ENCODE measurements around the gene HOXD4. TPM values are rescaled to one million over a fixed set of nuclear protein-coding genes. Genes with fewer than 3 reads are reported as not detected.

Gene HOXD4
- total RNA-seq, 2 experiments from 2014 or later: not detected

DNA sequence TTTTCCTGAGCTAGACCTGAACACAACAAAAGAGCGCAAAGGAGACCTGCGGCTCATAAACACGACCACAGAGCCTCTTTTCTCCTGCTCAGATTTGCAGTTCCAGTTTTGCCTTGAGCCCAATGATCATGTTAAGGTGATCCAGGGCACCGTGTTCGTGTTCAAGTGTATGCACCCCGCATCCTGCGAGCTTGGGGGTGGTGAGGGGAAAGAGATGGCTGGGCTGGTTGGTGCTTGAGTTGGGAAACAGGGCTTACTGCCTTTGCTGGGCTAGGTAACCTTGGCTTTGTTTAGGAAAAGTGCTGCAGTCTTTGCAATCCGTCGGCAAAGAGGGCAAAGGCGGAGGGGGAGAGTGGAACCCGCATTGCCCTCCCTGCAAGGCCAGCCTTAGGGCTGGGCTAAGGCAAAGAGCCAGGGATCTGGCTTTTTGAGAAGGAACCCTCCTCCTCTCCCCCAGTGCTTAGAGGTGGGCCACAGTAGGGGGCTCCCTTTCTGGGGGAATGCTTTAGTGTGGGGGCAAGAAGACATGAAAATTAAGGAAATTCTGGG lies 33.5 kb upstream of the HOXD4 start:
- Mint-ChIP-seq H3K27me3 (peaks cover 93% of the 10 kb centered on the region), H3K9me3 (ENCODE audit: low read depth) (peaks cover 1% of the 10 kb centered on the region), H3K36me3 (no peaks in the 10 kb centered on the region), H3K27ac (no peak overlapping the region), H3K4me3 (no peak overlapping the region), H3K4me1 (peaks cover 4% of the 10 kb centered on the region)
- DNase-seq: no peak
- CTCF ChIA-PET: no interaction called here
- ATAC-seq: no peak

GRCh38 chr2:176118601-176119339 lies 32.6 kb upstream of the HOXD4 start:
- H3K4me1 Mint-ChIP-seq: peaks cover 4% of the 10 kb centered on the region
- no peak overlapping the region for H3K4me3 Mint-ChIP-seq
- CTCF ChIA-PET: no interaction called here
- H3K9me3 Mint-ChIP-seq (ENCODE audit: low read depth): peaks cover 1% of the 10 kb centered on the region
- DNase-seq (no peak), ATAC-seq (no peak)
- H3K27ac Mint-ChIP-seq: no peak overlapping the region
- no peaks in the 10 kb centered on the region for H3K36me3 Mint-ChIP-seq
- H3K27me3 Mint-ChIP-seq: peaks cover 91% of the 10 kb centered on the region

- Mint-ChIP-seq H3K27ac (no peak overlapping the region), H3K9me3 (ENCODE audit: low read depth) (peaks cover 1% of the 10 kb centered on the region), H3K36me3 (no peaks in the 10 kb centered on the region), H3K27me3 (peaks cover 91% of the 10 kb centered on the region), H3K4me1 (peaks cover 4% of the 10 kb centered on the region), H3K4me3 (no peak overlapping the region)
- DNase-seq (no peak), ATAC-seq (no peak)
- CTCF ChIA-PET: interaction anchor here (0.6 to 1.5 kb wide), 4 partner anchors 9 to 25 kb away, joined by 3 to 7 read pairs (median 3); partner anchors contain the start of gene HOXD8
These were observed 30.8 kb upstream of the HOXD4 start for GRCh38 chr2:176120364-176121189.

DNA sequence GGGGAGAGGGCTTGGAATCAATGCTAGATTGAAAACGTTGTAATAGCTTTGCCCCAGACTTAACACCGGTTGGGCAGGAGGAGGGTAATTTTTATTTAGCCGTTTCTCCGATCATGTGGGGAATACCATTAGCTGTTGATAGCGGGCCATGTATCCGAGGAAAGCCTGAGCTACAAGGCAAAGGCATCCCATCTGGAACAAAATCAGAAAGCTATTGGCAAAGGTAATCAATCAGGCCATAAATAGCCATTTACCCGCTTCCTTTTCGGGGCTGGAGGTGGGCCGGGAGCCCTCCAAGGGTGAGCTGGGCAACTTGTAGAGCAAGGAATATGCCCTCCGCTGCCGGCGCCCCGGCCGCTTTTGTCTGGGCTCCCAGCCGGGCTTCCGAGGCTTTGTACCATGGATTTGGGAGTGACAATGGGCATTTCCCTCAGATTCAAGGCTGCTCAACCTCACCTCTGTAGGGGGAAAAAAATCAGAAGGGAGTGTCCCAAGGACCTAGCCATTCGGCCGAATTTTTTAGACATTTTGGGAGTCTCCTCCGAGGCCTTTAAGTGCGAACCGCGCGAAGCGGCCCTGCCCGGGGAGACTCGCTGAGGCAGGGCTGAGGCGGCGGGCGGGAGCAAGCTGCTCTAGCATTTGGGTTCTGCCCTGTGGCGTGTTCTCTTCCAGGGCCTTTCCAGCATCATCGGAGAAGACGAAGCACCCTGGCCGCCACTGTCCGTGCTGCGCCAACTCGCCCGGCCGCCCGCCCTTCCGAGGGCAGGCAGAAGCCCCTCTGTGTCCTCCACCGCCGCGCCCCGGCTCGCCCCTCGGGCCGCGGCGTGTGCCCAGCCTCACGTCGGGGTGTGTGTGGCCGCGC lies 29.9 kb upstream of the HOXD4 start:
- ATAC-seq (no peak), DNase-seq (no peak)
- H3K36me3 Mint-ChIP-seq: no peaks in the 10 kb centered on the region
- CTCF ChIA-PET: interaction anchor here (1.0 to 1.1 kb wide), 2 partner anchors 8 to 1028 kb away, joined by 3 read pairs; partner anchors contain the start of gene HOXD8
- H3K27ac Mint-ChIP-seq: no peak overlapping the region
- H3K4me1 Mint-ChIP-seq: peaks cover 4% of the 10 kb centered on the region
- H3K9me3 Mint-ChIP-seq (ENCODE audit: low read depth): peaks cover 1% of the 10 kb centered on the region
- no peak overlapping the region for H3K4me3 Mint-ChIP-seq
- peaks cover 91% of the 10 kb centered on the region for H3K27me3 Mint-ChIP-seq

DNA sequence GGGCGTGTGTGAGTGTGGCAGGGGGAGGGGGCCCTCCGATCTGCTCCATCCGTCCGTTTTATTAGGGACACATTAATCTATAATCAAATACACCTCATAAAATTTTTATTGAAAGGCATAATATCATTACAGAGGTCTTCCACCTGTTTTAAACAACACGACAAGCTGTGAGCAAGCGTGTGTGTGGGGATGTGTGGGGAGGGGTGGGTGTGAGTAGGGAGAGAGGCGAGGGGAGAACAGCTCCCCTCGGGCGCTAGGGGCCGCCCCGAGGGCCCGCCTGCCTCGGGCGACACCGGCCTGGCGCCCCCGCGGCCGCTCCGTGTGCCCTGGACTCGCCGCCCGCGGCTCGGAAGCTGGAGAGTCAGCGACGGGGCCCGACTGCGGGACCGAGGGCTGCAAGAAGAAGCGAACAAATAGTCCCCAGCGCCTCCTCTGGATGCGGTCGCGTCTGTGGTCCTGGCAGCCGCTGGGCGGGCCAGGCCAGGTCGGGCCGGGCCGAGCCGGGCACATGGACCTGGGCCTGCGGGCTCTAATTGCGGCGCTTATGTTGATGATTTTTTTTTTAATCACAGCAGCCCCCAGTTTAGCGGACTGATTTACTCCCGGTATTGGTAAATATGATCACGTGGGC lies 29.2 kb upstream of the HOXD4 start:
- Mint-ChIP-seq H3K27me3 (peaks cover 91% of the 10 kb centered on the region), H3K27ac (no peak overlapping the region), H3K36me3 (no peaks in the 10 kb centered on the region), H3K4me1 (peaks cover 4% of the 10 kb centered on the region), H3K4me3 (no peak overlapping the region), H3K9me3 (ENCODE audit: low read depth) (peaks cover 1% of the 10 kb centered on the region)
- no peak for ATAC-seq
- no peak for DNase-seq
- CTCF ChIA-PET: interaction anchor here (1.0 kb wide), 1 partner anchor 1027 kb away, joined by 3 read pairs; no protein-coding TSS in a partner anchor

- H3K9me3 Mint-ChIP-seq (ENCODE audit: low read depth): peaks cover 1% of the 10 kb centered on the region
- H3K27me3 Mint-ChIP-seq: peaks cover 91% of the 10 kb centered on the region
- no peaks in the 10 kb centered on the region for H3K36me3 Mint-ChIP-seq
- H3K27ac Mint-ChIP-seq: peak within 1 kb of the TSS; percentile 27
- CTCF ChIA-PET: interaction anchor here (1.0 kb wide), 1 partner anchor 1026 kb away, joined by 3 read pairs; no protein-coding TSS in a partner anchor
- ATAC-seq (no peak), DNase-seq (no peak)
- peaks cover 4% of the 10 kb centered on the region for H3K4me1 Mint-ChIP-seq
- no peak within 1 kb of the TSS for H3K4me3 Mint-ChIP-seq
These were observed 28.5 kb upstream of the HOXD4 start, which contains the start of gene HOXD9 for GRCh38 chr2:176122683-176123410. TSS of gene HOXD9 (plus strand) at chr2:176122719. CDS start at chr2:176122769, 50 bp downstream.

DNA sequence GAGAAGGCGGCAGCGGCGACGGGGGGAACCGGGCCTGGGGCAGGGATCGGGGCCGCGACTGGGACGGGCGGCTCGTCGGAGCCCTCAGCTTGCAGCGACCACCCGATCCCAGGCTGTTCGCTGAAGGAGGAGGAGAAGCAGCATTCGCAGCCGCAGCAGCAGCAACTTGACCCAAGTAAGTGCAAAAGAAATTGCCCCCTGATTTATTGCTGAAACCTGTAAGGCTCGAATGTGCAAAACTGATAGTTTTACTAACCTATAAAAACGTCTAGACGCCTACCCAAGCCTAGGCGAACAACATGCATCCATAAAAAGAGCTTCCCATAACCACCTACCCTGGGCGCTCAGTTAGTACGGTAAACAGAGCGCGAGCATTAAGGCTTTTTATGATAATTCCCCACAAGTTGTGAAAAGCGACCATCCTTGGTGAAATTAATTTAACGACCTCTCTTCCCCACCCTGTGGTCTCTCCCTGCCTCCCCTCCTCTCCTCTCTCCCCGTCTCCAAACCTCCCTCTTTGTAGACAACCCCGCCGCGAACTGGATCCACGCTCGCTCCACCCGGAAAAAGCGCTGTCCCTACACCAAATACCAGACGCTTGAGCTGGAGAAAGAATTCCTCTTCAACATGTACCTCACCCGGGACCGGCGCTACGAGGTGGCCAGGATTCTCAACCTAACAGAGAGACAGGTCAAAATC lies 27.8 kb upstream of the HOXD4 start:
- H3K27ac Mint-ChIP-seq: peak overlapping the region; percentile 27
- H3K4me3 Mint-ChIP-seq: no peak overlapping the region
- DNase-seq (no peak), ATAC-seq (no peak)
- peaks cover 91% of the 10 kb centered on the region for H3K27me3 Mint-ChIP-seq
- peaks cover 3% of the 10 kb centered on the region for H3K36me3 Mint-ChIP-seq
- H3K9me3 Mint-ChIP-seq (ENCODE audit: low read depth): peaks cover 1% of the 10 kb centered on the region
- peaks cover 5% of the 10 kb centered on the region for H3K4me1 Mint-ChIP-seq
- CTCF ChIA-PET: no interaction called here

DNA sequence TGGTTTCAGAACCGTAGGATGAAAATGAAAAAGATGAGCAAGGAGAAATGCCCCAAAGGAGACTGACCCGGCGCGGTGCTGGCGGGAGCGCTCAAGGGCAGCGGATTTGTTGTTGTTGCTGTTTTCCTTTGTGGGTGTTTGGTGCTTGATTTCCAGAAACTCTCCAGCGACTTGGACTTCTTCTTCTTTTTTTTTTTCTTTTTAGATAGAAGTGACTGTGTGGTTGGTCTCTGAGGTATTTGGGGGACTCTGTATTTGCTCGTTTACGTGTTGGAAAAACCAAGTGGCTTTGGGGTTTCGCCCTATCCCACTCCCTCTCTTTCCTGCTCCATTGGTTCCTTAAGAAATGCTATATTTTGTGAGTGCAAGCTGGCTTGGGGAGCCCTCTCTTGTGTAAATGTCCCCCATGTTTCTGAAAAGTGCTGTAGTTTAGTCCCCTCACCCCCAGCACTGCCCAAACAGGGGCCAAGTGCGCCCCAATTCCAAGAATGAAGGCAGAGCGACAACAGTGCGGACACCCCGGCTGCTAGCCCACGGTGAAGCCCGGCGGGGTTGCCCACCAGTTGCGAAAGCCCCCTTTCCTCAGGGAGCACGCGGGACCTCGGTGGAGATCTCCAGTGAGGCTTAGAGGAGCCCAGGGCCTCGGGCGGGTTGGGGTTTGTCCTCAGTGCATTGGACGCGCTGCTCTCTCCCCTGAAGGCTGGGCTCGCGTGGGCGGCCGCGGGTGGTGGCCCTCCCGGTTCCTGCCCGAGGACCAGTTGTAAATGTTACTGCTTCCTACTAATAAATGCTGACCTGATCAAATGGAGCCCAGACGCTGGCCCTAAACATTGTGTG lies 27.0 kb upstream of the HOXD4 start:
- no peak for ATAC-seq
- H3K36me3 Mint-ChIP-seq: peaks cover 4% of the 10 kb centered on the region
- CTCF ChIA-PET: interaction anchor here (3.1 kb wide), 1 partner anchor 1023 kb away, joined by 28 read pairs; no protein-coding TSS in a partner anchor
- H3K9me3 Mint-ChIP-seq (ENCODE audit: low read depth): no peaks in the 10 kb centered on the region
- no peak for DNase-seq
- H3K4me3 Mint-ChIP-seq: no peak overlapping the region
- H3K4me1 Mint-ChIP-seq: peaks cover 2% of the 10 kb centered on the region
- H3K27ac Mint-ChIP-seq: no peak overlapping the region
- H3K27me3 Mint-ChIP-seq: peaks cover 92% of the 10 kb centered on the region

DNA sequence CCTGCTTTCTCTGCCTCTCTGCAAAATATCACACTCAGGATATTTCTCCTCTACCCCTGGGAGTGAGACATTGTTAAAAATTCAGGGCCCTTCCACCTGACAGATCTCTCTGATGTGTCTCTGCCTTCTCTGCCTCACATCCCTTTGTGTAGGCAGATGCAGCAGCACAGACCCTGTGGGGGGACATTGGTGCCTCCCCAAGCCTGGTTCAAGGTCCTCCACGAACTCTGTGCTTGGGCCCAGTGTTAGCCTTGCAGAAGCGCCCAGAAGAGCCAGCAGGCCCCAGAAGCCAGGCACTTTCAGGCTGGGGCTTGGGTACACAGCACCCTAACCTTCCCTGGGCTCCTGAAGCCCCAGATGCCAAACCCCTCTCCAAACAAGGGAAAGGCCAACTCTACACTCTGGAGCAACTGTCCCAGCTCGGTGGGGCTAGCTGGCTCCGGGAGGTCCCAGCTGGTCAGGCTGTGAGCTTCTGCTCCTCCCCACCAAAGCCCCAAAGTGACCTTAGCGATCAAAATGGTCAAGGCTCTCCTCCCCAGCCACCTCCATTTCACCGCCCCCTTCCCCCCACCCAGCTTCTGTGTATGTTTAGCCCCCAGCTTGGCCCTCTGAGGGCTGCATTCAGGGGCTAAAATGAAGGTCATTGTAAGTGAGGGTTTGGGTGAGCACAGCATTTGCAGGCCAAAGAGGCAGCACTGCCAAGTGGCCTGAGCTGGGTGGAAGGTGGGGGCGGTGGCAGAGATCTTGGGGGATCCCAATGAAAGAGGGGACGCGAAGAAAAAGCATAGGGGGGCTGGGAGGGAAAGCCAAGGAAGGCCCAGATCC lies 26.2 kb upstream of the HOXD4 start:
- CTCF ChIA-PET: interaction anchor here (1.0 to 3.4 kb wide), 7 partner anchors 15 to 1023 kb away, joined by 3 to 32 read pairs (median 5); no protein-coding TSS in a partner anchor
- Mint-ChIP-seq H3K9me3 (ENCODE audit: low read depth) (no peaks in the 10 kb centered on the region), H3K36me3 (peaks cover 4% of the 10 kb centered on the region), H3K27ac (no peak overlapping the region), H3K27me3 (peaks cover 87% of the 10 kb centered on the region), H3K4me1 (peaks cover 2% of the 10 kb centered on the region), H3K4me3 (no peak overlapping the region)
- ATAC-seq: no peak
- DNase-seq: no peak

DNA sequence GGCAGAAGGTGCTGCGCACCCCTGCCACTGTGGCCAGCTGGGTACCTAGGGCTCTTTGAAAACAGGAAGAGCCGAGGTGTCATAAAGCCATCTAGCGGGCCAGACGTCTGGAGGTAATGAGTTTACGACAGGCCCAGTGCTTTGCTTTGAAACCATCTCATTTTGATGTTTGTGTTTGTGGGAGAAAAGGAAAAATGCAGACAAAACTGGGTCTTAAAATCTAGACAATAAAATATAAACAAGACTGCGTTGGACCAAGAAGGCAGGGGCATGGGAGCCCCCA lies 25.6 kb upstream of the HOXD4 start:
- peaks cover 84% of the 10 kb centered on the region for H3K27me3 Mint-ChIP-seq
- H3K36me3 Mint-ChIP-seq: peaks cover 4% of the 10 kb centered on the region
- DNase-seq: no peak
- ATAC-seq: no peak
- no peak overlapping the region for H3K27ac Mint-ChIP-seq
- H3K4me3 Mint-ChIP-seq: no peak overlapping the region
- peaks cover 4% of the 10 kb centered on the region for H3K4me1 Mint-ChIP-seq
- no peaks in the 10 kb centered on the region for H3K9me3 Mint-ChIP-seq (ENCODE audit: low read depth)
- CTCF ChIA-PET: interaction anchor here (1.0 to 3.5 kb wide), 9 partner anchors 15 to 1022 kb away, joined by 3 to 32 read pairs (median 10); no protein-coding TSS in a partner anchor

All from activated CD8-positive, alpha-beta memory T cell treated with anti-CD3 and anti-CD28 coated beads, Interleukin-2, amount 10 ng/mL, durations not matched to agents 7 days and 5 days (primary cell).